Measurements from ENCODE around the gene C13orf42. TPM values are rescaled to one million over a fixed set of nuclear protein-coding genes. Genes with fewer than 3 reads are reported as not detected.
A peak's percentile ranks its signal among the peaks of the same experiment; 100 is the strongest.

C13orf42 gene
- total RNA-seq, 1 donor from 2014 or later = not detected

GRCh38 chr13:51071493-51071892 lies 39.6 kb downstream of the C13orf42 start:
- ChIA-PET POLR2A (interaction anchor here (0.9 kb wide), 1 partner anchor 1279 kb away, joined by 3 read pairs; the partner anchor contains the start of gene KPNA3), CTCF (interaction anchor here (1.0 to 4.5 kb wide), 3 partner anchors 12 to 1094 kb away, joined by 4 to 29 read pairs (median 6); no protein-coding TSS in a partner anchor)
- peaks cover 5% of the 10 kb centered on the region for H3K4me1 Mint-ChIP-seq
- ATAC-seq (ENCODE audit: low read depth) (no peak), DNase-seq (no peak)
- peaks cover 23% of the 10 kb centered on the region for H3K27me3 Mint-ChIP-seq
- H3K27ac Mint-ChIP-seq = no peak overlapping the region
- TF ChIP-seq CTCF (IDR thresholded peaks at IDR 0.05) = no peak
- no peak overlapping the region for H3K4me3 Mint-ChIP-seq
- intact Hi-C loops (cut with micrococcal nuclease) = loop anchor here (2.0 to 10.0 kb wide), 3 partner anchors 987 to 1419 kb away; partner anchors contain the start of gene KPNA3
- H3K9me3 Mint-ChIP-seq = no peaks in the 10 kb centered on the region
- no peaks in the 10 kb centered on the region for H3K36me3 Mint-ChIP-seq (ENCODE audit: low read depth)

GRCh38 chr13:51070005-51070649 lies 40.9 kb downstream of the C13orf42 start:
- Mint-ChIP-seq H3K27ac (no peak overlapping the region), H3K27me3 (peaks cover 28% of the 10 kb centered on the region), H3K9me3 (no peaks in the 10 kb centered on the region), H3K4me3 (no peak overlapping the region), H3K4me1 (peaks cover 7% of the 10 kb centered on the region), H3K36me3 (ENCODE audit: low read depth) (no peaks in the 10 kb centered on the region)
- DNase-seq = peak; percentile 68
- POLR2A ChIA-PET = interaction anchor here (0.5 kb wide), 1 partner anchor 1277 kb away, joined by 3 read pairs; no protein-coding TSS in a partner anchor
- peak; percentile 92 for ATAC-seq (ENCODE audit: low read depth)
- intact Hi-C loops (cut with micrococcal nuclease) = loop anchor here (1.0 to 10.0 kb wide), 10 partner anchors 158 to 1769 kb away; partner anchors contain the start of gene KPNA3
- CTCF ChIA-PET = interaction anchor here (0.7 to 4.5 kb wide), 10 partner anchors 11 to 1093 kb away, joined by 3 to 29 read pairs (median 3); no protein-coding TSS in a partner anchor
- peak; percentile 96 for TF ChIP-seq CTCF (IDR thresholded peaks at IDR 0.05)

GRCh38 chr13:51068501-51068900 lies 42.6 kb downstream of the C13orf42 start:
- ChIA-PET POLR2A (interaction anchor here (0.6 kb wide), 1 partner anchor 908 kb away, joined by 8 read pairs; no protein-coding TSS in a partner anchor), CTCF (interaction anchor here (1.4 to 4.5 kb wide), 2 partner anchors 157 to 1091 kb away, joined by 6 to 29 read pairs; no protein-coding TSS in a partner anchor)
- TF ChIP-seq CTCF (IDR thresholded peaks at IDR 0.05) = no peak
- intact Hi-C loops (cut with micrococcal nuclease) = no loop called here
- Mint-ChIP-seq H3K27me3 (peaks cover 32% of the 10 kb centered on the region), H3K9me3 (no peaks in the 10 kb centered on the region), H3K4me3 (no peak overlapping the region), H3K27ac (no peak overlapping the region), H3K4me1 (peaks cover 7% of the 10 kb centered on the region), H3K36me3 (ENCODE audit: low read depth) (no peaks in the 10 kb centered on the region)
- no peak for DNase-seq
- no peak for ATAC-seq (ENCODE audit: low read depth)

GRCh38 chr13:51067706-51068105 lies 43.4 kb downstream of the C13orf42 start:
- intact Hi-C loops (cut with micrococcal nuclease) = no loop called here
- POLR2A ChIA-PET = interaction anchor here (0.7 kb wide), 1 partner anchor 179 kb away, joined by 3 read pairs; no protein-coding TSS in a partner anchor

More at GRCh38 chr13:51067706-51068105, 43.4 kb downstream of the C13orf42 start:
- peaks cover 7% of the 10 kb centered on the region for H3K4me1 Mint-ChIP-seq
- DNase-seq (no peak), ATAC-seq (ENCODE audit: low read depth) (no peak)
- H3K4me3 Mint-ChIP-seq = no peak overlapping the region
- H3K27ac Mint-ChIP-seq = no peak overlapping the region
- peaks cover 32% of the 10 kb centered on the region for H3K27me3 Mint-ChIP-seq
- H3K36me3 Mint-ChIP-seq (ENCODE audit: low read depth) = no peaks in the 10 kb centered on the region
- CTCF ChIA-PET = interaction anchor here (4.5 kb wide), 1 partner anchor 1091 kb away, joined by 29 read pairs; no protein-coding TSS in a partner anchor
- no peaks in the 10 kb centered on the region for H3K9me3 Mint-ChIP-seq
- no peak for TF ChIP-seq CTCF (IDR thresholded peaks at IDR 0.05)
